ENCODE data around the gene SH3BP4.

DNA sequence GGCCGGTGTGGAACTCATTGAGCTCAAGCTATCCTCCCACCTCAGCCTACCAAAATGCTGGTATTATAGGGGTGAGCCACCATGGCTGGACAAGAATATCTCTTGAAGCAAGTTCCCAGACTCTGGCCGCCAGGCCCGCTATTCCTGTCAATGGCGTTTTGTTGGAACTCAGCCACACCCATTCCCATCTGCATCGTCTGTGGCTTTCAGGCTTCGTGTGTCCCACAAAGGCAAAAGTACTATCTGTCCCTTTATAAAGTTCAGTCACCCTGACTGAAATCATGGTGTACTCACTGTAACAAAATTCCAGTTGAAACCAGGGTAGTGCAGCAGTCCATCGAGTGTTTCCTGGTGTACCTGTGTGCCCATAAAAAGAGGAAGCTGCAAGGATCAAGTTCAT lies 96.7 kb downstream of the SH3BP4 start:
- no peak for TF ChIP-seq EZH2 (IDR thresholded peaks at IDR 0.05)
- no peak for TF ChIP-seq POLR2AphosphoS5 (IDR thresholded peaks at IDR 0.05; ENCODE audit: borderline replicate concordance, low read depth, low read length)
- no peak for TF ChIP-seq FOXP2 (optimal IDR thresholded peaks at IDR 0.05; ENCODE audit: control extremely low read depth, extremely low read length, insufficient read depth)
